ENCODE measurements around the gene NECTIN1.
"Not testable (repeated sequence)": the region's sequence is repeated elsewhere in the genome, so short reads cannot be mapped to it uniquely, and the experiment has no call there.

GRCh38 chr11:119595941-119596340 is 133.1 kb downstream of the NECTIN1 start:
- not testable (repeated sequence) for TF ChIP-seq CTCF (IDR thresholded peaks at IDR 0.05; ENCODE audit: low read depth, low read length); EZH2phosphoT487 (IDR thresholded peaks at IDR 0.05; ENCODE audit: low read depth)
